Subcutaneous abdominal adipose tissue (tissue), 5 donors: ENCODE measurements around the gene CLSTN2.

Experiments used
- H3K27ac ChIP-seq: one replicate; pipeline ENCODE4 v1.7.0; 2013; ENCODE audit warnings: low read depth, mild to moderate bottlenecking, inconsistent platforms, low read length, moderate library complexity
- H3K27me3 ChIP-seq, 5 donors: one replicate each; pipeline ENCODE4 v1.7.0; 2013; ENCODE audit warnings: low read length in 5 of 5, inconsistent platforms in 1 of 5; ENCODE audit not compliant: control insufficient read depth in 5 of 5, insufficient read depth in 4 of 5
- H3K36me3 ChIP-seq, 5 donors: one replicate each; pipeline ENCODE4 v1.7.0; 2013; ENCODE audit warnings: low read length in 5 of 5; ENCODE audit not compliant: control insufficient read depth in 5 of 5, insufficient read depth in 5 of 5
- H3K4me1 ChIP-seq, 5 donors: one replicate each; pipeline ENCODE4 v1.7.0; 2013; ENCODE audit warnings: low read length in 5 of 5, mild to moderate bottlenecking in 3 of 5, moderate library complexity in 1 of 5; ENCODE audit not compliant: control insufficient read depth in 5 of 5, insufficient read depth in 5 of 5
- H3K4me3 ChIP-seq, 5 donors: one replicate each; pipeline ENCODE4 v1.7.0; 2013; ENCODE audit warnings: low read length in 5 of 5, low read depth in 1 of 5
- H3K9ac ChIP-seq, 5 donors: one replicate each; pipeline ENCODE4 v1.7.0; 2013; ENCODE audit warnings: low read length in 5 of 5, mild to moderate bottlenecking in 4 of 5, moderate library complexity in 3 of 5
- H3K9me3 ChIP-seq, 5 donors: one replicate each; pipeline ENCODE4 v1.7.0; 2013; ENCODE audit warnings: low read length in 5 of 5; ENCODE audit not compliant: control insufficient read depth in 5 of 5
- donor health status: healthy.
- donor health status: healthy.
- donor health status: healthy.
- donor health status: healthy.
- donor health status: healthy.

The CLSTN2 gene

DNA sequence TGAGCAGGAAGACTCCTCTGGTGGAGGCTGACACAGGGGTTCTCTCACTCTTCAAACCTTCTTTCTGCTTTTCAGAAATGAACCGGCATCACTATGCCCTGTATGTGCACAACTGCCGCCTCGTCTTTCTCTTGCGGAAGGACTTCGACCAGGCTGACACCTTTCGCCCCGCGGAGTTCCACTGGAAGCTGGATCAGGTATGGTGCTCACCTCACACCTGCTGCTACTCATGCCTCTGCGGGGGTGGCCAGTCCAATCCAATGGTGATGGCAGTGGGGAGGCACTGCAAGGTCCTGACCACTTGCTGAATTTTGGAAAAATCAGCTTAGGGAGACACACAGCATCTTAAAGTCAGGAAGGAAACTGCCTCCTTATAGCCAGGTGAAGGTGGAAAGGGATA, 531.5 kb downstream of the CLSTN2 start:
- H3K36me3 ChIP-seq: peaks cover 0 to 11% (median 0%) of the 10 kb centered on the region in 5 donors

GRCh38 chr3:140467104-140467577, 532.2 kb downstream of the CLSTN2 start:
- no peak overlapping the region for H3K4me3 ChIP-seq
- H3K4me1 ChIP-seq: peaks cover 0 to 7% (median 0%) of the 10 kb centered on the region in 5 donors
- H3K9me3 ChIP-seq: no peaks in the 10 kb centered on the region
- H3K27me3 ChIP-seq: no peaks in the 10 kb centered on the region
- no peak overlapping the region for H3K9ac ChIP-seq
- no peak overlapping the region for H3K27ac ChIP-seq
- peaks cover 0 to 11% (median 0%) of the 10 kb centered on the region in 5 donors for H3K36me3 ChIP-seq

More for the DNA sequence above, 531.5 kb downstream of the CLSTN2 start:
- H3K27ac ChIP-seq: no peak overlapping the region
- no peak overlapping the region for H3K4me3 ChIP-seq
- no peak overlapping the region for H3K9ac ChIP-seq
- H3K27me3 ChIP-seq: no peaks in the 10 kb centered on the region
- H3K4me1 ChIP-seq: peaks cover 0 to 7% (median 0%) of the 10 kb centered on the region in 5 donors
- no peaks in the 10 kb centered on the region for H3K9me3 ChIP-seq

DNA sequence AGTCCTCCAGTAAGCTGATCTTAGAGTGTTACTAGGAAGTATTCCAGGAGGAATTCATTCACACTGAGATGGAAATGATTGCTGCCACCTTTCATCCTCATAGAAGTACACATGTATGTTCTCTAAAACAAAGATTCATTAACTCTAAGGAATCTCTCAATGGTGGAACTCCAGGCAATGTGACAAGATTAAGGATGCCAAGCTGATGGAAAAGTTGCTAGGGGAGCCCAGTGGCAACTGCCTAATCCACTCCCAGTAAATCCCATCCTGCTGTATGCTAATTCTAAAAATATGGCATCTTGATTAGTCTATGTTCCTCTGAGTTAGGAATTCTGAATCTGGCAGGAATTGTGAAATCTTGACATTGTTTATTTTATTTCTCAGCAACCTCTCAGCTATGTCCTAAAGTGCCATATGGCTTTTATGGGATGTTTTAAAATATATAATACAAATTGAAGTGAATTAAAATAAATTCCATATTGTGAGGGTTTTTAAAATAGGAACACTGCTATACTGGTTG, 532.9 kb downstream of the CLSTN2 start:
- no peak overlapping the region for H3K4me3 ChIP-seq
- H3K9me3 ChIP-seq: no peaks in the 10 kb centered on the region
- peaks cover 0 to 11% (median 0%) of the 10 kb centered on the region in 5 donors for H3K36me3 ChIP-seq
- H3K4me1 ChIP-seq: peaks cover 0 to 4% (median 0%) of the 10 kb centered on the region in 5 donors
- no peak overlapping the region for H3K9ac ChIP-seq
- H3K27me3 ChIP-seq: no peaks in the 10 kb centered on the region
- H3K27ac ChIP-seq: no peak overlapping the region

DNA sequence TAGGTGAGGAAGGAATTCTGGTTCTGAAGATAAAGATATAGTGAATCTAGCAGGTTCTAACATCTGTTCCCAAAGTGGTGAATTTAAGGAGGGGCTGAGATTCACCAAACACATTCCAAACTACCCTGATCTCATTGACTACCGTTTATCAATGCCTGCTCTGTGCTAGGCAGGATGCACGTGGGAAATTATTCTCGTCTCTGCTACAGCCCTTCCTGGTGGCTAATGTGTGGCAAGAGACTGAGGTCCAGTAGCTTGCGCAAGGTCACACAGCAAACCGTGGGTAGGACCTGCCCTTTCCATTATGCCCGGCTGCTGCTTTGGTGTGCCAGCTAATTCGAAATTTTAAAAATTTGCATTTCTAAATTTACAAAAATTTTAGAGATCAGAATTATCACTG, 533.4 kb downstream of the CLSTN2 start:
- no peak overlapping the region for H3K27ac ChIP-seq
- H3K4me1 ChIP-seq: no peaks in the 10 kb centered on the region
- no peak overlapping the region for H3K4me3 ChIP-seq
- no peak overlapping the region for H3K9ac ChIP-seq
- no peaks in the 10 kb centered on the region for H3K27me3 ChIP-seq
- H3K9me3 ChIP-seq: no peaks in the 10 kb centered on the region
- peaks cover 0 to 11% (median 0%) of the 10 kb centered on the region in 5 donors for H3K36me3 ChIP-seq

GRCh38 chr3:140469491-140469890, 534.5 kb downstream of the CLSTN2 start:
- Histone ChIP-seq H3K27me3 (no peaks in the 10 kb centered on the region), H3K9me3 (no peaks in the 10 kb centered on the region), H3K27ac (no peak overlapping the region), H3K4me1 (no peaks in the 10 kb centered on the region), H3K36me3 (peaks cover 0 to 11% (median 0%) of the 10 kb centered on the region in 5 donors), H3K4me3 (no peak overlapping the region), H3K9ac (no peak overlapping the region)

DNA sequence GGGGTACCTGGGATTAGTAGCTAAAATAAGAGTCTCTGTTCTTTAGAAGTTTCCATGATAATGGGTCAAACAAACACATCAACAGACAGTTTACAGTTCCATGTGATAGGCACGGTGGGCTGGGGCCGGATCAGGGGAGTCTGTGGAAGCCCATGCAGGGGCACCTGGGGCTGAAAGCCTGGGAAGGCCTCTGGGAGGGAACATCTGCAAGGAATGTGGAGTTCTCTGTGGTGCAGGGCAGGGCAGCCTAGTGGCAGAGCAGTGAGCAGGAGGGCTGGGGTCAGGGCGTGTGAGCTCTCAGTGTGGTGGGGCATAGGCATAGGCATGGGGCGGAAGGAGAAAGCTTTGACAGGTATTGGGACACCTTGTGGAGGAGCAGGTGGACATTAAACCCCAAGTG, 535.2 kb downstream of the CLSTN2 start:
- Histone ChIP-seq H3K4me3 (no peak overlapping the region), H3K9ac (no peak overlapping the region), H3K27me3 (no peaks in the 10 kb centered on the region), H3K9me3 (no peaks in the 10 kb centered on the region), H3K36me3 (peaks cover 0 to 11% (median 0%) of the 10 kb centered on the region in 5 donors), H3K27ac (no peak overlapping the region), H3K4me1 (no peaks in the 10 kb centered on the region)

- Histone ChIP-seq H3K36me3 (peaks cover 0 to 11% (median 0%) of the 10 kb centered on the region in 5 donors), H3K9me3 (no peaks in the 10 kb centered on the region), H3K4me3 (no peak overlapping the region), H3K27ac (no peak overlapping the region), H3K4me1 (no peaks in the 10 kb centered on the region), H3K27me3 (no peaks in the 10 kb centered on the region), H3K9ac (no peak overlapping the region)
Measured at GRCh38 chr3:140470962-140471361, 536.0 kb downstream of the CLSTN2 start.

DNA sequence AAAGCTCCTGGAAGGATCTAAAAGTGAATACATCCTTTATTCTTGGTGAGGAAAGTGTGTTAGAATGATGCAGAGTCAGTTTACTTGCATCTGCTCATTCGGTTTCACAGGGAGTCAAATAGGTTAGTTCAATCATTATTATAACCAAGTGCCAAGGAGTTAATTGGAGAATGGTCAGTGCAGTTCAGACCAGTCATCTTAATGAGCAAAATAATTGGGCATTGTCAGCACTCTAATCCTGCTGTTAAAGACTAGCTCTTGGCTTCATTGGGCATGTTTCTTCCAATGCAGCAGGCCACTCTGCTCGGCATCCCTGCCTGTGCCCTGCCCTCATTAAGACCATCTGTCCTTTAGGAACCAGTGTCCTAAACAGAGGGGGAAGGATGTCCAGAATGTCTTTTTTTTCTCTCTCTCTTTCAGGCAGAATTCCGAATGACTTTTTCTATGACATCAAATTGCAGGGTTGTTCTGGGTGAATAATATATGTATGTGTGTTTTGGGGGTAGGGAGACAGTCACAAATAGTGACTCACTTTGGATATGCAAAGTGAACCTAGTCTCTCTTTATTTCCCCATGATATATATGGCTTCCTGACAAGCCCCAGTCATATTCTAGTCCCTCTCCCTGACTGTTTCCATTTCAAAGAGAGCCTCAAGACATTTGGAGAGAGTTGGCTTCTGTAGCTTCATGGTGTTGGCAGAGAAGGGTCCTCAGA, 537.5 kb downstream of the CLSTN2 start:
- H3K27me3 ChIP-seq: no peaks in the 10 kb centered on the region
- no peak overlapping the region for H3K4me3 ChIP-seq
- no peak overlapping the region for H3K9ac ChIP-seq
- H3K4me1 ChIP-seq: no peaks in the 10 kb centered on the region
- no peak overlapping the region for H3K27ac ChIP-seq
- no peaks in the 10 kb centered on the region for H3K36me3 ChIP-seq
- H3K9me3 ChIP-seq: no peaks in the 10 kb centered on the region

DNA sequence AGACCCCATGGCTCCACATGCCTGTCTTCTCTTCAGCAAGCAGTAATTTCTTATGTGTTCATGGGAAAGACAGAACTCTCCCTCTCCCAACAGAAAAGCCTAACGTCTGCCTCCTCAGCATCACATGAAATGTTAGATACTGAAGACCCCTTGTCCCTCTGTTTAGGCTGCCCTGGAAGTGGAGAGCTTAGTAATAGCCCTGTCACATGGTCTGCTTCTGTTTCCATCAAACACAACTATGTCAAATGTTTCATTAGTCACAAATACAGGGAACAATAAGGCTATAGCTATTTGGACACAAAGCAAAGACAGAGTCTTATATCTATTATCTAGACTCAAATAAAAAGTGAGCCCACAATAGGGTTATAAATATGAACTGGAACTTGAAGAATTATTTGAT, 552.6 kb downstream of the CLSTN2 start:
- Histone ChIP-seq H3K27me3 (no peaks in the 10 kb centered on the region), H3K4me1 (no peaks in the 10 kb centered on the region), H3K27ac (no peak overlapping the region), H3K9me3 (no peaks in the 10 kb centered on the region), H3K4me3 (no peak overlapping the region), H3K36me3 (no peaks in the 10 kb centered on the region), H3K9ac (no peak overlapping the region)

- no peaks in the 10 kb centered on the region for H3K9me3 ChIP-seq
- H3K9ac ChIP-seq: no peak overlapping the region
- H3K27ac ChIP-seq: no peak overlapping the region
- H3K36me3 ChIP-seq: no peaks in the 10 kb centered on the region
- H3K4me3 ChIP-seq: no peak overlapping the region
- H3K4me1 ChIP-seq: no peaks in the 10 kb centered on the region
- H3K27me3 ChIP-seq: no peaks in the 10 kb centered on the region
Measured at GRCh38 chr3:140493271-140493670, 558.3 kb downstream of the CLSTN2 start.
